ENCODE data around the gene CLEC20A.

The CLEC20A gene

GRCh38 chr1:178496410-178497135 lies at the start of gene CLEC20A:
Gene CLEC20A, minus strand, starts transcription at chr1:178496964. Its CDS starts 25 bp downstream, at chr1:178496939.
- Mint-ChIP-seq H3K4me1 (no peaks in the 10 kb centered on the region), H3K4me3 (no peak within 1 kb of the TSS), H3K27ac (no peak within 1 kb of the TSS), H3K36me3 (no peaks in the 10 kb centered on the region), H3K27me3 (no peaks in the 10 kb centered on the region), H3K9me3 (no peaks in the 10 kb centered on the region)

DNA sequence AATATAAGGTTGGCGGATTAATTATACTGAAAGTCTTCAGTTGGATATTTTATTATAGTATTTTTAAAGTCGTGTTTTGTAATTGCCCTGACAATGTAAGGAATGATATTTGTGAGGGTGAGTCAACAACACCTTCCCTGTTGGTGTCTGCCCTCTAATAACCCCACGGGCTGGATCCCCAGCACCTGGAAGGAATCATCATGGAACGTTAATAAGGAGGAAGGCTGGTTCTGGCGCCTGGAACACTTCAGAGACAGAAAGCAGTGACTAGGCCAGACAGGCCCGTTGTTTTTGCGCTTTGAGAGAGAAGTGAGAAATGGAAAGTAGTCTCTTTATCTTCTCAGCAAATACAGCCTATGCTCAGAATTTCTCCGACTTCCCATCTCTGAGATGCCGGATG lies 47.8 kb upstream of the CLEC20A start:
- Mint-ChIP-seq H3K9me3 (no peaks in the 10 kb centered on the region), H3K4me3 (no peak overlapping the region), H3K36me3 (no peaks in the 10 kb centered on the region), H3K4me1 (peaks cover 16% of the 10 kb centered on the region), H3K27me3 (no peaks in the 10 kb centered on the region), H3K27ac (no peak overlapping the region)

GRCh38 chr1:178543290-178543607 lies 46.5 kb upstream of the CLEC20A start:
- Mint-ChIP-seq H3K4me3 (peak overlapping the region; percentile 94), H3K36me3 (no peaks in the 10 kb centered on the region), H3K9me3 (no peaks in the 10 kb centered on the region), H3K27ac (peak overlapping the region; percentile 84), H3K27me3 (no peaks in the 10 kb centered on the region), H3K4me1 (peaks cover 16% of the 10 kb centered on the region)

DNA sequence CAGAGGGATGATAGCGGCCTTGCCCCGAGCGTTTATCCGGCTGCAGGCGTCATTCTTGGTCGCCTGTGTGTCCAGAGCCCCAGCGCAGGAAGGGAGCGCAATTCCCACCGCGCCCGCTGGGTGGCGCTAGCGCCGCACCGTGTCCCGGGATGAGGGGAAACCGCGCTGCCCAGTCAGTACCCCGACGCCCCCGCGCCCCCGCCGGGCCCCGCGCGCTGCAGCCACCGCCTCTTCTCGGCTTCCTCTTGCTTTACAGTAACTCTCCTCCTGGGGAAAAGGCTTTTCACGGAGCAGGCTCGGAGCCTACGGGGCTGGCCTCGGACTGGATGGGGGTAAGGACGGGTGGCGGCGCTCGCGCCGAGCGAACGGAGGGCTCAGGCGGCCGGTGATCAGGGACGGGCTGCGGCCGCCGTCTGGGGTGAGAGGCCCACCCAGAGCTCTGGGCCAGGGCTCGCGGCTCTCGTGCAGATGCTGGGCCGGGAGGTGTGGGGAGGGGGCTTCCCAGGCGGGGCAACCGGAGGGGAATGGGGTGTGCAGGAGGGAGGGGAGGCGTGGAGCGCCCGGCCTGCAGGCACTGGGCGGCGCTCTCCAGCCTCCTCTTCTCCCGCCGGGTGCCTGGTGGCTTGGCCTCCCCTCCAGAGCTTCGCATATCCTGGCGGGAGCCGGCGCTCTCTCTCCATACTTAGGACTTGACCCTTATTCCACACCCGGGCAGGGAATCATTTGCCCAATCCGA lies 46.0 kb upstream of the CLEC20A start:
- Mint-ChIP-seq H3K36me3 (no peaks in the 10 kb centered on the region), H3K9me3 (no peaks in the 10 kb centered on the region), H3K27ac (peak overlapping the region; percentile 84), H3K27me3 (no peaks in the 10 kb centered on the region), H3K4me3 (peak overlapping the region; percentile 94), H3K4me1 (peaks cover 16% of the 10 kb centered on the region)

DNA sequence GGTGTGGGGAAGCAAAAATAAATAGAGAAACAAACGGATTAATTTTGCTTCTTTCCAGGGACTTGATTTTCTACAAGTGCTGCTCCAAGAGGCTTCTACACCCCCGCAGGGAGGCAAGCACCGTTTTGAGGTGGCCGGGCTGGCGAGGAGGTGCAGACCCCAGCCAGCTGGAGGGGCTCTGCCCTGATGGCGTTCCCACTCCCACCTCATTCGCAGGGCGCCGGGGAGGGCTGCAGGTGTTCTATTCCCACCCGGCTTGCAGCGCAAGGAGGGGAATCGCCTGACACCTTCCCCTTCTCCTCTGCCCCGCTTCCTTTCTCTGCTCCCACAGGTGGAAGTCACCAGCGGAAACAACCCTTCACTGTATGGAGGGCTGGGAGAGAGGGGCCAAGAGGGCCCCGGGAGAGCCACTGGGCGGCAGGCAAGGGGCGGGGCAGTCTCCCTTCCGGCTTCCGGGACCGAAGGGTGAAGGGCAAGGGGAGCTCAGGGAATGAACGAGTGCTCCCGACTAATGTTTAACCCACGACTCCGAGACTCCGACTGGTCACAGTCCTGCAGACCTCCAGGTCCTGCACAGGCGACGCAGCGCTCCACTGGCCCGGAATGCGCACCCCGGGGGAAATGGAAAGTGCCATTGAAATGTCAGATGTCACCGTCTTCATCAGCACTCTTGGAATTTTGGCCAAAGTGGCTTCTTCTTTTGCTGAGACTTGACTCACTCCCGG lies 45.2 kb upstream of the CLEC20A start:
- Mint-ChIP-seq H3K4me3 (peak overlapping the region; percentile 94), H3K4me1 (peaks cover 16% of the 10 kb centered on the region), H3K36me3 (no peaks in the 10 kb centered on the region), H3K27me3 (no peaks in the 10 kb centered on the region), H3K9me3 (no peaks in the 10 kb centered on the region), H3K27ac (peak overlapping the region; percentile 65)

- peak overlapping the region; percentile 6 for H3K27ac Mint-ChIP-seq
- H3K36me3 Mint-ChIP-seq: no peaks in the 10 kb centered on the region
- peaks cover 16% of the 10 kb centered on the region for H3K4me1 Mint-ChIP-seq
- H3K9me3 Mint-ChIP-seq: no peaks in the 10 kb centered on the region
- H3K4me3 Mint-ChIP-seq: peak overlapping the region; percentile 94
- H3K27me3 Mint-ChIP-seq: no peaks in the 10 kb centered on the region
Measured at GRCh38 chr1:178541379-178541778, 44.6 kb upstream of the CLEC20A start.

DNA sequence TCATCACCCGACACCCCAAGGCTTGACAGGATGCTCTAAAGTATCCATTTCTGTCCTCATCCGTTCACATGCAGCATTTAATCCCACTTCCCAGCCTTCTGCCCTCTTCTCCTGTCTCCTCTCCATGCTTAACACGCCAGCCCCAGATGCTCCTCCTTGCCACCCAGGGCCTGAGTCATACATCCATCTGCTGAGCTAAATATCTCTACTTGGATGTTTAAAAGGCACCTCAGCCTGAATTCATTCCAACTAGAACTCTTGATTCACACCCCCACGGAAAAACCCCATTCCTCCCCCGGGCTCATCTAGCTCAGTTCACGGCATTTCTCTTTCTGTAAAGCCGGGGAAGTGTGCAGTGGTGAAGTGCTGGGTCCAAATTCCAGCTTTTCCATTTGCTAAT lies 43.9 kb upstream of the CLEC20A start:
- H3K4me1 Mint-ChIP-seq: peaks cover 16% of the 10 kb centered on the region
- H3K27me3 Mint-ChIP-seq: no peaks in the 10 kb centered on the region
- H3K4me3 Mint-ChIP-seq: no peak overlapping the region
- H3K27ac Mint-ChIP-seq: no peak overlapping the region
- no peaks in the 10 kb centered on the region for H3K36me3 Mint-ChIP-seq
- no peaks in the 10 kb centered on the region for H3K9me3 Mint-ChIP-seq

- Mint-ChIP-seq H3K4me3 (no peak overlapping the region), H3K27me3 (no peaks in the 10 kb centered on the region), H3K27ac (no peak overlapping the region), H3K36me3 (no peaks in the 10 kb centered on the region), H3K9me3 (no peaks in the 10 kb centered on the region), H3K4me1 (peaks cover 16% of the 10 kb centered on the region)
Measured at GRCh38 chr1:178540204-178540603, 43.4 kb upstream of the CLEC20A start.

DNA sequence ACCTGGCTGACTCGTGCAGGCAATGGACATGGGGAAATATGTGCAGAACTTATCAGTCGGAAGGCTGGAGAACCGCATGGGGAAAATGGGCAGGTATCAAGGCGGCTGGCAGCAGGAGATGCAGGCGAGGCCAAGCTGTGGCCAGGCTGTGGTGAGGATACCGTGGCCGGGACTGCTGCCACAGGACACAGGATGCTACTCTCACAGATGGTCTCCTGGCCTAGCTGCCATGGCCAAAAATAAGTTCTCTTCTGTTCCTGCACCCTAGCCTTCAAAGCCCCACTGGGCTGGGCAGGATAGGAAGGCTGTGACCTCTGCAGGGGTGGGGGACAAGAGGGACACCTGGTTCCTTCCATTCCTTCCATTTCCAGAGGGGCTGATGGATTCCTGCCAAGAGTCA lies 42.5 kb upstream of the CLEC20A start:
- peak overlapping the region; percentile 36 for H3K4me3 Mint-ChIP-seq

DNA sequence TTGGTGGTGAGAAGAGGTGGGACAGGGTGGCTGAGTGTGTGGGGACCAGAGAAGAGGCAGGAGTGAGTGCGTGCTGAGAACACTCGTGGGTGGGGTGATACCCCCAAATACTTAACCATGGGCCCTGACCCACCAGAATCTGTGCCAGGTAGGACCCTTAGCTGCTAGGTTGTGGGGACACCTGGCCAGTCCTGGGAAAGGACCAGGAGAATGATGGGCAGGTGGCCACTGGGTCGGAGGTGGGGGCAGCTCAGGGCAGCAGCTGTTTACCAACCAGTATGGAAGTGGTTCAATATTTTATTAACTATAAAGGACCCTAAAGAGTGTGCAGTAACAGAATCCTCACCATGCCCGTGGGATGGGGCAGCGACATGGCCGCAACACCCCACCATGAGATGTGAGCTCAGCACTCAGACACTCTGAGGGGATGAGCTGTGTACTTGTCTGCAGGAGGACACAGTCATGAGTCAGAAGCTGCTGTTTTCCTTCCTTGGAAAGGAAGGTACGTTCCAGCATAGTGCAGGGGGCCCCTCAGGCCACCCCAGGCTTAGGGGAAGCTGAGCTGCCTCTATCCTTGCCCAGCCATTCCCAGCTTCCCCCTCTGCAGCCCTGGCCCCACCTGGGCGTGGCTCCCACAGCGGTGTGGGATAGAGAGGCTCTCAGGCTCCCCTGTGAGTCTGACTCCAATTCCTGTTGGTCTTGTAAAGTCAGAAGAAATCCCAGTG lies 41.6 kb upstream of the CLEC20A start:
- Mint-ChIP-seq H3K4me1 (peaks cover 16% of the 10 kb centered on the region), H3K27me3 (no peaks in the 10 kb centered on the region), H3K4me3 (no peak overlapping the region), H3K27ac (no peak overlapping the region), H3K9me3 (no peaks in the 10 kb centered on the region), H3K36me3 (no peaks in the 10 kb centered on the region)

More for the DNA sequence above, 42.5 kb upstream of the CLEC20A start:
- peaks cover 16% of the 10 kb centered on the region for H3K4me1 Mint-ChIP-seq
- H3K27me3 Mint-ChIP-seq: no peaks in the 10 kb centered on the region
- H3K27ac Mint-ChIP-seq: no peak overlapping the region
- H3K9me3 Mint-ChIP-seq: no peaks in the 10 kb centered on the region
- no peaks in the 10 kb centered on the region for H3K36me3 Mint-ChIP-seq

- Mint-ChIP-seq H3K27me3 (no peaks in the 10 kb centered on the region), H3K9me3 (no peaks in the 10 kb centered on the region), H3K36me3 (no peaks in the 10 kb centered on the region), H3K4me1 (peaks cover 13% of the 10 kb centered on the region), H3K27ac (no peak overlapping the region), H3K4me3 (no peak overlapping the region)
Measured at GRCh38 chr1:178537382-178538090, 40.8 kb upstream of the CLEC20A start.

- Mint-ChIP-seq H3K4me1 (peaks cover 13% of the 10 kb centered on the region), H3K27me3 (peaks cover 1% of the 10 kb centered on the region), H3K36me3 (no peaks in the 10 kb centered on the region), H3K27ac (no peak overlapping the region), H3K9me3 (no peaks in the 10 kb centered on the region), H3K4me3 (no peak overlapping the region)
Measured at GRCh38 chr1:178536844-178537371, 40.1 kb upstream of the CLEC20A start.

DNA sequence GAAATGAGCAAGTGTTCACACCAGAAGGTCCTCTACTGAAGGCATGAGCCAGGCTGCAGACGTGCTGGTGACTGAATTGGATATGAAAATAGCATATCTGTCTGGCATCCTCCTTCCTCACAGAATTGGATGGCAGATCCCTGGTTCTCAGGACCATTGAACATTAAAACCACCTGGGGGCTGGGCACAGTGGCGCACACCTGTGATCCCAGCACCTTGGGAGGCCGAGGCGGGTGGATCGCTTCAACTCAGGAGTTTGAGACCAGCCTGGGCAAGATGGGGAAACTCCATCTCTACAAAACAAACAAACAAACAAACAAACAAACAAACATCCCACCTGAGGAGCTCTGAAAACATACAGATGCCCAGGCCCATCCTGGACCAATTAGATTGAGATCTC lies 39.6 kb upstream of the CLEC20A start:
- no peak overlapping the region for H3K4me3 Mint-ChIP-seq
- no peaks in the 10 kb centered on the region for H3K9me3 Mint-ChIP-seq
- peaks cover 1% of the 10 kb centered on the region for H3K27me3 Mint-ChIP-seq
- H3K4me1 Mint-ChIP-seq: peaks cover 8% of the 10 kb centered on the region
- no peaks in the 10 kb centered on the region for H3K36me3 Mint-ChIP-seq
- H3K27ac Mint-ChIP-seq: no peak overlapping the region

DNA sequence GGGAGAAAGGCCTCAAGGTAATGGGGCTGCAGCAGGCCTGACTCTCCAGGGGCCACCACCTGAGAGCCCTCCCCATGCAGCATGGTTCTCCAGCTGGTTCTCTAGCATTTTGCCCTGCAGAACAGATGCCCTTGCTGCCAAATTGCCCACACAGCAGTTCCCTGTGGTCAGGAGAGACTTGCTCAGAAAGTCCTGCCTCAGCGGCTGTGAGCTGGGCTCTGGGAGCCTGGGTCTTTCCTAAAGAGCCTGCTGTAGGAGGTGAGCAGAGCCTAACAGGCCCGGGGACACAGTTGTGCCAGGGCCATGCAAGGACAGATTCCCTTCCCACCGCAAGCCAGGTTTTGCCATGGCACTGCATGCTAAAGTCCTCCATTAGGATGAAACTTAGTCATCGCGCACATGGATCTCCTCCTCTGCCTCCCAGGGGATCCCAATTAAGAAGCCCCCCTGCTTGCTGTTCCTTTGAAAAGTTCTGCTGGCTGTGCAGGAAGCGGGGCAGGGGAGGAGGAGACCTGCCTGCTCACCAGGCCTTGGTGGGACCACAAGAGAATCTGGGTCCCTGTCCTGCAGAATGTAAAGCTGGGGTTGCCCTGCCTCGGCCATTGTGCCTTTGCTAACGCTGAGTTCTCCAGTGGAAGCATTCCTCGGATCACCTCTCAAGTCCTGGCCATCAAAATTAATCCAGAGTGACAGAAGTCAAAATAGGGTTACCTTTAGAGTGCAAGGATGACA lies 37.5 kb upstream of the CLEC20A start:
- peaks cover 1% of the 10 kb centered on the region for H3K27me3 Mint-ChIP-seq
- no peaks in the 10 kb centered on the region for H3K36me3 Mint-ChIP-seq
- no peaks in the 10 kb centered on the region for H3K4me1 Mint-ChIP-seq
- H3K9me3 Mint-ChIP-seq: no peaks in the 10 kb centered on the region
- H3K4me3 Mint-ChIP-seq: no peak overlapping the region
- no peak overlapping the region for H3K27ac Mint-ChIP-seq
